Measurements from ENCODE around the gene VIPR2.

The VIPR2 gene

GRCh38 chr7:159140170-159140910, 4.3 kb downstream of the VIPR2 start:
- no peak for DNase-seq
- H3K9ac ChIP-seq (ENCODE audit: low read depth, low read length): no peak overlapping the region
- TF ChIP-seq EZH2 (IDR thresholded peaks at IDR 0.05; ENCODE audit: borderline replicate concordance, low read depth, low read length, severe bottlenecking) (no peak), CTCF (IDR thresholded peaks at IDR 0.05; ENCODE audit: borderline replicate concordance, extremely low read depth, low read length, poor library complexity, severe bottlenecking) (no peak)
- peaks cover 75% of the 10 kb centered on the region for H3K79me2 ChIP-seq (ENCODE audit: insufficient read depth, low read length)
- H4K20me1 ChIP-seq (ENCODE audit: insufficient read depth, low read length): peaks cover 4% of the 10 kb centered on the region; the same call in 1 of the 2 replicates
- H3K27ac ChIP-seq (ENCODE audit: low read length): peak overlapping the region; percentile 15; the same call in 1 of the 2 replicates
- H3K4me2 ChIP-seq (ENCODE audit: insufficient read depth, low read length): 0 out of 2 replicates have a peak overlapping the region, but pooled peaks have one; percentile 12
- no peaks in the 10 kb centered on the region for H3K9me3 ChIP-seq (ENCODE audit: insufficient read depth, low read length, severe bottlenecking)
- H3K4me3 ChIP-seq (ENCODE audit: low read depth in 1 of 2, low read length in 2 of 2): no peak overlapping the region
- H3K27me3 ChIP-seq (ENCODE audit: insufficient read depth, low read length, poor library complexity): no peaks in the 10 kb centered on the region
- H3K4me1 ChIP-seq (ENCODE audit: insufficient read depth, low read length): peaks cover 43% of the 10 kb centered on the region
- H3K36me3 ChIP-seq (ENCODE audit: insufficient read depth, low read length): peaks cover 72% of the 10 kb centered on the region
- no peak overlapping the region for H2AFZ ChIP-seq (ENCODE audit: low read depth, low read length)
- no peak for ATAC-seq (ENCODE audit: insufficient read depth, low read depth)

- ATAC-seq (ENCODE audit: insufficient read depth, low read depth) (no peak), DNase-seq (no peak)
- peaks cover 39% of the 10 kb centered on the region for H3K4me1 ChIP-seq (ENCODE audit: insufficient read depth, low read length)
- no peaks in the 10 kb centered on the region for H3K27me3 ChIP-seq (ENCODE audit: insufficient read depth, low read length, poor library complexity)
- no peaks in the 10 kb centered on the region for H3K9me3 ChIP-seq (ENCODE audit: insufficient read depth, low read length, severe bottlenecking)
- peaks cover 72% of the 10 kb centered on the region for H3K36me3 ChIP-seq (ENCODE audit: insufficient read depth, low read length)
- H4K20me1 ChIP-seq (ENCODE audit: insufficient read depth, low read length): peaks cover 4% of the 10 kb centered on the region; the same call in 1 of the 2 replicates
- H3K9ac ChIP-seq (ENCODE audit: low read depth, low read length): no peak overlapping the region
- TF ChIP-seq CTCF (IDR thresholded peaks at IDR 0.05; ENCODE audit: borderline replicate concordance, extremely low read depth, low read length, poor library complexity, severe bottlenecking) (no peak), EZH2 (IDR thresholded peaks at IDR 0.05; ENCODE audit: borderline replicate concordance, low read depth, low read length, severe bottlenecking) (no peak)
- H2AFZ ChIP-seq (ENCODE audit: low read depth, low read length): no peak overlapping the region
- H3K4me3 ChIP-seq (ENCODE audit: low read depth in 1 of 2, low read length in 2 of 2): no peak overlapping the region
- H3K27ac ChIP-seq (ENCODE audit: low read length): no peak overlapping the region
- H3K4me2 ChIP-seq (ENCODE audit: insufficient read depth, low read length): no peak overlapping the region
- peaks cover 75% of the 10 kb centered on the region for H3K79me2 ChIP-seq (ENCODE audit: insufficient read depth, low read length)
Observed at GRCh38 chr7:159139639-159140038, 5.0 kb downstream of the VIPR2 start.

GRCh38 chr7:159139202-159139601, 5.5 kb downstream of the VIPR2 start:
- Histone ChIP-seq H4K20me1 (ENCODE audit: insufficient read depth, low read length) (peaks cover 4% of the 10 kb centered on the region; the same call in 1 of the 2 replicates), H3K79me2 (ENCODE audit: insufficient read depth, low read length) (peaks cover 72% of the 10 kb centered on the region), H3K27me3 (ENCODE audit: insufficient read depth, low read length, poor library complexity) (no peaks in the 10 kb centered on the region), H3K9ac (ENCODE audit: low read depth, low read length) (no peak overlapping the region), H3K4me2 (ENCODE audit: insufficient read depth, low read length) (no peak overlapping the region), H3K4me1 (ENCODE audit: insufficient read depth, low read length) (peaks cover 39% of the 10 kb centered on the region), H3K27ac (ENCODE audit: low read length) (no peak overlapping the region), H2AFZ (ENCODE audit: low read depth, low read length) (no peak overlapping the region), H3K4me3 (ENCODE audit: low read depth in 1 of 2, low read length in 2 of 2) (no peak overlapping the region), H3K9me3 (ENCODE audit: insufficient read depth, low read length, severe bottlenecking) (no peaks in the 10 kb centered on the region), H3K36me3 (ENCODE audit: insufficient read depth, low read length) (peaks cover 72% of the 10 kb centered on the region)
- TF ChIP-seq EZH2 (IDR thresholded peaks at IDR 0.05; ENCODE audit: borderline replicate concordance, low read depth, low read length, severe bottlenecking): no peak
- no peak for TF ChIP-seq CTCF (IDR thresholded peaks at IDR 0.05; ENCODE audit: borderline replicate concordance, extremely low read depth, low read length, poor library complexity, severe bottlenecking)
- ATAC-seq (ENCODE audit: insufficient read depth, low read depth): no peak
- DNase-seq: no peak
